CD4-positive, alpha-beta T cell treated with Interleukin-17A for 4 hours (primary cell): ENCODE results near the gene TRPC4.

Experiments used
- DNase-seq: peaks from one replicate; pipeline ENCODE4 v3.0.0-alpha.2; 2020; ENCODE audit warnings: mixed read lengths

The TRPC4 gene

DNA sequence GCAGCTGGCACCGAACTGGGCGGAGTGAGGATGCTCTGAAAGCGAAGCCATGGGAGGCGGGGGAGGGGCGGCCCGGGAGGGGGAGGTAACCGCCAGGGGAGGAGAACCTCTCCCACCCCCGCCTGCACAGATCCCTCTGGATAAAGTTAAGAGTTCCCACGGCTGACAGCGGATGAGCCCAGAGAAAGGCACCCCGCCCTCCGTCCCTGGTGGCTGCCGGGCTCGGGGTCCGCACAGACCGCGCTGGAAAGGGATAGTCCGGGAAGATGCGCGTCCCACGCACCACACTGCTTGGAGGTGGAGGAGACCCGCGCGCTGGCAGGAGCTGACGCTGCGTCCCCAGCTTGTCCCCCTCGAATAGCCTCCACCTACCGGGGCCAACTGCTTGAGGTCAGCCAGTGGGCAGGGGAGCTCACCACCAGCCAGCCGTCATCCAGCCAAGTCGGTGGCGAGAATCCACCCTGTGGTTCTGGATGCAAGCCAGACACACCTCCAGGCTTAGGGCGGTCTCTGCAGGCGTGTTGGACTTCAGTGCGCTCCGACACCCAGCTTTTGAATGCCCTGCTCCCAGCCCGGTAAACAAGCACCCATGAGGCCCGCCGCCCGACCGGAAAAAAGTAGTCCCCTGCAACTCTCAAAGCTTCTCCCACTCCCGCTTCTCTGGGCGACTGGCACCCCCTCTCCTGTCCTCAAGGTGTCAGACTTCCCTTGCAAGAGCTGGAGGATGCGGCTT, at the start of gene TRPC4:
Gene TRPC4, minus strand, starts transcription at position 17 of the 733 bp plus-strand sequence. CDS start 86,439 bp downstream, outside the sequence.
- no peak for DNase-seq

DNA sequence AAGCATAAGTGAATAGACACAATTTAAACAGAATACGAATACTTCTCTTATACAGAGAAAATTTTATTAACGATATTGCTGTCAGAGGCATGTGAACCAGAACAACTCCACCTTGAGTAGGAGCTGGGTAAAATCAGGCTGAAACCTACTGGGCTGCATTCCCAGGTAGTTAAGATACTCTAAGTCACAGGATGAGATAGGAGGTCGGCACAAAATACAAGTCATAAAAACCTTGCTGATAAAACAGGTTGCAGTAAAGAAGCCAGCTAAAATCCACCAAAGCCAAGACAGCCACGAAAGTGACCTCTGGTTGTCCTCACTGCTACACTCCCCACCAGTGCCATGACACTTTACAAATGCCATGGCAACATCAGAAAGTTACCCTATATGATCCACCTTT, 49.2 kb upstream of the TRPC4 start:
- DNase-seq: no peak

DNA sequence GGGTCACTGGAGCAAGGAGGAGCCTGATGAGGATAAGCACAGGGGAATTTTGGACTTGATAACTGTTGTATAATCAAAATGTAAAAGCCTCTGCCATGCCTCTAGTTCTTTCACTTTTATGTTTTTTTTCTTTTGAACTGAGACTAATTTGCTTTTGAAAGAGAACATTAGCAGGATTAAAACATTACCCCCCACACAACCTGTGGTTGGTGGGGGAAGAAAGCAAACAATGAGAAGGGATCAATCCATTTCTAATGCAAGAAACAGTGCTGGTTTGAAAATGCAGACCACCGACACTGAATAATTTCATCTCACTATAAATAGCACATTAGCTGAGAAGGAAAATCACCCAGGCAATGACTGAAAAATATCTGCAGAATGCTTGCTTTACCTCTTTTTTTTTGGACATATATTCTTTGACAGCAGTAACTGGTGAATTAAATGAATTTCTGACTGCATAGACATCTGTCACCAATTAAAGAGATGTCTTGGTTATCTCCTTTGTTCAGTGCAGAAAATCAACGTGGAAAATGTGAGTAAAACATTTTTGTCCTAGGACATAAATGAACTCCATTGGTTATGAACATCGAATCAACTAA, 48.6 kb upstream of the TRPC4 start:
- no peak for DNase-seq

DNA sequence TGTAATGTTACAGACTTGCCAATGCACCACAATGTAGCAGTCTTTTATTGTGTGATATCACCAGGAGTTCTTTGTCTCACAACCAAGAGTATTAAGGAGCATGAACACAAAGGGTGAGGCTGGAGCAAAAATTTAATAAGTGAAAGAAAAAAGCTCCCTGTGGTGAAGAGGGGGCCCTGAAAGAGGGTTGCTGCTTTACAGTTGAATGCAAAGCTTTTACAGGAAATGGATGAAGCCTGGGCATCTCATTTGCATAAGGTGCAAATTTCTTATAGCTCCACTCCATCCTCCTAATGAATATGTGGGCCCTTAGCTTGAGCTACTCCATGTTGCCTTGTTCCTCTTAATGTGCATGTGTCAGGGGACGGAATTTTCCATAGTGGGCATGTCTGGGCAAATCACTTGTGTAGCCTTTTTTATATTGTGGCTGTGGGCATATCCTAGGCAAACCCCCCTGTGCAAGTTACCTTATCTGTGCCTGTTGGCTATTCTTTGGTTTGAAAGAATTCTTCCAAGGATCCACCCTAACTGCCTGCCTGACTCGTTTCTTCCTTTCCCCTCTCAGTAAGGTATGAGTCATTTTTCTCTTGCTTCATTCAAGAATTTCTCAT, 45.3 kb upstream of the TRPC4 start:
- no peak for DNase-seq

DNA sequence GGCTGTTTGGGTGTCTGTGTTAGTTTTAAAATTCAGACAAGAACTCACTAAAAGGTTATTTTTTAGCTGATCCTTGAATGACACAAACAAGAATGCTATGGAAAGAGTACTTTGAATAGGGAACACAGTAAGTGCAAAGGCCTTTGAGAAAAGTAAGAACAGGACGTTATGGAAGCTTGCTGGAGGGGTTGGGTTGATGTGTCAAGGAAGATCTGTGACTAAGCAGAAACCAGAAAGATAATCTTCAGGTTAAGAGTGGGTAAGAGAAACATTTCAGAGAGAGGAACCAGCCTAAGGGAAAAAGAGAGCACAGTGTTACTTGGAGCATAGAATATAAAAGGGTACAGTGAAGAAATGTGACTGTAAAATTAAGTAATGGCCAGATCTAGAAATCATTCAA, 41.2 kb upstream of the TRPC4 start:
- DNase-seq: no peak

DNA sequence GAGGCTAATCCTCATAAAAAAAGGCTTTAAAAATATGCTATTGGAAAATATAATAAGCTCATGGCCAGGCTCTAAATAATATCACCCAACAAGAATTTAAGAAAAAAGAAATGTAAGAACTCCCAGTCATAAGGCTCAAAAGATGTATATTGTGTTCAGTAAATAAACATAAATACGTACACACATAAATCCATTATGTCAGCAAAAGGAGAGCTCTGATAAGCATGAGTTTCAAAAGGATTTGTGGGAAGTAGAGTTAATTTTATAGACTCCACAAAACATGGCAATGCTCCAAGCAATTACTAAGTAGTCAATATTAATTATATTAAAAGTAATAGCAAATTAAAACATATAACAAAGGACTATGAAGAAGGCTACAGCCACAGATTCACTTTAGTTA, 37.3 kb upstream of the TRPC4 start:
- DNase-seq: no peak

DNA sequence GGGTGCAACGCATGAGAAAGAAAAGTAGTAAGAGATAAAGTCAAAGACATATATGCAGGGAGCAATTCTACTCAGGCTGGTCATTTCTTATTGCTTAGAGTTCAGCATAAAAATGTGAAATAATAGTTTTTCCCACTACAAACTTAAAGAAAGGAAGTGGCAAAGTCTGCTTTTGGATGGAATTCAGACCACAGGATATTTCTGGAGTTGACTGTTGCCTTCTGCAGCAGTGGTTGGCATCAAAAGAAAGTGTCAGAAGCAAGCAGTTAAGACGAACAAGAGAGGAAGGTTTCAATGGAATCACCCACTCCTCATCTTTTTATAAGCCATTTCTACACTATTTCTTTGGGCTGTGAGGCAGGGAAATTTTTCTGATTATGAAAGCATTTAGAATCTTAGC, 36.2 kb upstream of the TRPC4 start:
- no peak for DNase-seq

DNA sequence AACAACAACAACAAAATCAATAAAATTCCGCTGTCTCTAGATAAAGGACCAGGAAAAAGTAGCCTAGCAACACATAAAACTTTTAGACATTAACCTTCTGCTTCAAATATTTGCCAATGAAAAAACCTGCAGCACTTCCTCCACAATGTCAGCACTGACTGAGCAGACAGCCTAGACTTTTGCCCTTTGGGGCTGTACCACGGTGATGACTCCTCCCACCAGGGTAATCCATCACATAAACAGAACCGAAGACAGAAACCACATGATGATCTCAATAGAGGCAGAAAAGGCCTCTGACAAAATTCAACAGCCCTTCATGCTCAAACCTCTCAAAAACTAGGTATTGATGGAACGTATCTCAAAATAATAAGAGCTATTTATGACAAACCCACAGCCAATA, 30.2 kb upstream of the TRPC4 start:
- DNase-seq: no peak

DNA sequence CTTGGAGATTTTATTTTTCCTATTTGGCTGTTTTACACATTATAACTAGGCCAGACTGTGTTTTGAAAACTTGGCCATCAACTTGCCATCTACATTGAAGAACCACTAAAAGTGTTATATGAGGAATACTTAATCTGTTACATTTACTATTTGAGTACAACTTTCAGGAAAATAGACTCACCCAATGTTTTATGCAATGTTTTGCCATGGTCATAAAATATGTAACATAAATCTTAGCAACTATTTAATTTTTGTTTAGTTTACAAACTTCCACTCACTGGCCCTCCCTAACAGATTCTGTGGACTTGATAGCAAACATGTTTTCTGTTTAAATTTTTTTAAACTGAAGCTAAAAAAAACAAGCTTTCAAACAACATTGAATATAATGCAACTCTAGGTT, 23.7 kb upstream of the TRPC4 start:
- no peak for DNase-seq

DNA sequence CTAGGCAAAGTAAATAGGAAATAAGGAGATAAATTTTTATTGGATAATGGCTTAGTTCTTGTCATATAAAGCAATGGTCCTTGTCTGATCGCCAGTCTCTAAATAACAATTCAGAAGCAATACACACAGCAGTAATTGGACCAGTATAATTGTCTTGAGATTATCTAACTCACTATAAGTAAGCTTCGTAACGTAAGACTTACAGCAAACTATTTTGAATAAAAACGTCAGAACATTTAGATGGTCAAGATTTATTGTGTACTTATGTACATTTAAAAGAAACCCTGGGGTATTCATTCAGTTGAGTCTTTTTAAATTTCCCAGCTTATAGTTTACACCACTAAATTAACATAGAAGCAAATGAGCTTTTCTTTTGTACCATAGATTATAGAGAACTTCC, 20.2 kb upstream of the TRPC4 start:
- DNase-seq: no peak

DNA sequence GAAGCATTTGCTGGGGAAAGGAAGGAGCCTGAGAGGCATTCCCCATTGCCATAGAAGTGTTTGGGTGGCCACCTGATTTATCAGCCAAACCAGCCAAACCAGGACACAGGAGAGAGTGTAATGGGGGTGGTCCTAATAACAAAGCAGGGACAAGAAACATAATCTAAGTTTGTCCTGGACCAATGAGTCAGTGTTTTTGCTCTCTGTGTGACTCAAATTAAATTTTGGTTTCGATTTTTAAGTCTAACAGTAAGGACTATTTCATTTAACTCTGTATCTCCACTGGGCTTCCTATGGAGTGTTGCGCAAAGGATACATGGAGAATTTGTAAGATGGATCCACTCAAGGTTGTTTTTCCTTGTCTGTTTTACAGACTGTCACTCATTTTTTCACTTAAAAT, 19.5 kb upstream of the TRPC4 start:
- DNase-seq: no peak

DNA sequence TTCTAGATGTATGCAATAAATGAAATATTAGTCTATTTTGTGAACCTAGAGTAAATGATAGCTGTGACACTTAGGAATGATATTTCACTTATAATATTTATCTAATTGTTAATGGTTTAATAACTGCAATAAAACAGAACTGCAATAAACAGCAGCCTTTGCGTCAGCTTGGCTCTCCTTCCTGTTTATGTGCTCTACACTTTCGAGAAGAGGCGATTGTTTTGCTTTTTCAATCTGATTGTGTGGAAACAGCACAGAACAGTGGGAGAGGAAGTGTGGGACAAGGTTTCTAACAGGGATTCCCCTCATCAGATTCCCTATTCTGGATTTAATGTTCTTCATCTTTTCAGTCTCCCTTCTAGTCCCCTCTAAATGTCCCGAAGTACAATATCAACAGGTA, 17.3 kb upstream of the TRPC4 start:
- DNase-seq: no peak

DNA sequence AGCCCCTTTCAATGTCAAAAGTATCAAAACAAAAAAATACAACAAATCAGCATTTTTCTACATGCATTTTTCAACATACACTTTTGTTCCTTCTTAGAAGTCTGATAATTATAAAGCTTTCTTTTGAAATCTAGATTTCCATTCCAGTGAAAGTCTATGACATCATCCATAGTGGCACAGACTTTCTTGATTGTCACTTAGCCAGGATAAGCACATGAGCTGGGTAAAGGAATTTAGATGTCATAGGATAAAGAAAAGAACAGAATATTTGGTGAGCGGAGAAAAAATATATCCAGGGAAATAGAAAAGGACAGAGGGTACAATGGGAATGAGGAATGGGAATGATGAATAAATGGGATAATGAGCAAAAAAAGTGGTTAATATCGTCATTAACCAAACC, 15.1 kb upstream of the TRPC4 start:
- DNase-seq: no peak

DNA sequence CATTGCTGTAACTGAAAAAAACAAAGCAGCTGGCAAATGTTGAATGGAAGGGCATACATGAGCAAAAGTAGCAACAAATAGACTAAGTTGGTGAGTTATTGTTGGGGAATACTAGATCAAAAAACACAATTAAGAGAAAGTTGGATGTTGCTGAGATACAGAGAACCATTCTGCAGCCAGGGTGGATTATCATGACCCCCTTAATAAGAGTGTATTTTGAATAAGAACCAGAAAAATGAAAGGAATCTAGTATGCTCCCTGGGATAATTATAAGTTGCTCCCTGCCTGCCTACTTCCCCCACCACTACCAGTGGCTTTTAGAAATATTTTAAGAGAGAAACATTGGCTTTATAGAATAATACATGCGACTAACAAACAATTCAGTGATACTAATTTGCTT, 14.5 kb upstream of the TRPC4 start:
- DNase-seq: no peak

DNA sequence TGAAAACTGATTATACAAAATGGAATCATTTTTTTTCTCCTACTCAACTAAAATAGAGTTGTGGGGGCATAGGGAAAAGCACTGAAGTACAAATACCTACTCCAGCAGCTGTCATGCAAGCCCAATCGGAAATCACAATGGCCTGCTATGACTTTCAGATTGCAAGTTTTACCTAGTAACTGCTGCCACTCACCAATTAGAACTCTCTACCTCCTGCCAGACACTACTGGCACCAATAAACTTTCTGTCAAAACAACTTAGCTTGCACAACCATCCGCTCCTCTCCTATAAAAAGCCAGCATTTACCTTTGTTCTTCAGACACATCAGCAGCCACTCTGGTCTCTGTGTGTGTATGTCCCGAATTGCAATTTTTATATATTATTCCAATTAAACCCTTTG, 9.3 kb upstream of the TRPC4 start:
- DNase-seq: no peak

DNA sequence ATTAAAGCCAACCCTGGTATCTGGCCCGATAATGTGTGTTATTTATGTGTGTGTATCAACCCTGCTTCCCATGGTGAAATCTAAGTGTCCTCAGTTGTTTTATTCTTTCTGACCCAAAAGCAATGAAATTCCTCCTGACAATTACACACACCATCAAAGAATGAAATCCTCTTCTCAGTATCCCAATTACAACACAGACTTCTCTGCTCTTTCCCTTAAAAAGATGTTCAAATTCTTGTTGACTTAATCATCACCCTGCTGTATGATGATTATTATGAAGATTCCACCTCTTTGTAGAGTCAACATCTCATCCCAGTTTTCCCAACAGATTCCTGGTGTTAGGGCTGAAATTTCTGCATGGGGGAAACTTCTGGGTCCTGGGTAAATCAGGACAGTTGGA, 8.9 kb upstream of the TRPC4 start:
- no peak for DNase-seq

DNA sequence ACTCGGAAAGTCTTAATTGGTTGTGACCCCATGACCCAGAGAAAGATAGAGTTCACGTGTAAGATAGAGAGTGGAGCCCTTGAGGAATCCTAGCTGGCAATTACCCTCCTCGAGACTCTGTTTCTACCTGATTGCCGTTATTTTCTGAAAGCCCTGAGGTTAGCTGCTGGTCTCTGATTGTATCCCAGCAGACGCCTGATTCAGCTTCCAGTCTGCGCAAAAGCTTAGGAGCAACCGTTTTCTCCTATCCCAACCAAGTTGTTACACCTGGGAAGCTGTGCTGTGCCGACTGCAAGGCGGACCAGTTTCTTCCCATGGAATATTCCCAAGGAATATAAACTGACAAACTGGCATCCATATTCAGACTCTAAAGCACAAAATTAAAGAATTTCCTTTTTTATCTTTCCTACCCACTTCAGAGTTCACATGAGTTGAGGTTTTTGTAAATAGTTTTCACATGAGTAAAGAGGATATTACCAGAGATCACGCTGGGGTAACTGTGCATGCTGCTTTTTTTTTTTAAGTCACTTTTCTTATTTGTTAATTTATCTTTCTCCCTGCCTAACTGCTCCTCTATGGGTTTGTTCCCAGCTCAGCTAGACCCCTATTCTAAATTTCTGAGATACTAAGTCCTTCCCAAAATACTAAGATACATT, 1.5 kb upstream of the TRPC4 start:
- DNase-seq: no peak

DNA sequence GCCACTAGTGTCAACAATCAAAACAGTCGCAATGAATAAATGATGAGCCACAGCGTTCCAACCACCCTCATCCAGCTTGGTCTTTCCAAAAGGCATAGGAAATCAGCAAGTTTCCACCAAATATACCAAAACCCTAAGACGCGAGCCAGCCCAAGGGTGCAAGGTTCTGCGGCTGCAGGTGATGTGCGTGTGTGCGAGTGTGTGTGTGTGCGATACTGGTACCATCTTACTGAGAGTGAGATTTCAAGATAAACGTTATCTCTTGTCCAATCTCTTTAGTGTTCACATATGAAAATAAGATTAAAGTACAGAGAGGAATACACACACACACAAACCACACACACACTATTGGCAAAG, 895 bp upstream of the TRPC4 start:
- no peak for DNase-seq

DNA sequence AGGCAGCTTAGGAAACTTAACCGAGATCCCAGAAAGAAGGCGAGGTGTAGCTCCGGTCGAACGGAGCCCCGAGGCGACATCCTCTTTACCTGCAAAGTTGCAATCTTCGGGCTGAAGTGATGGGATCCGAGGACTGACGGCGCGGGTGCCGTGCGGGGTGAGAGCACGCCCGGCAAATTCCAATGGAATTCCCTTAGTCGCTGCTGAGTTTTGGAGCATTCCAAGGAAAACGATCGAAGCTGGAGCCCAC, 141 bp downstream of the TRPC4 start:
- DNase-seq: no peak

DNA sequence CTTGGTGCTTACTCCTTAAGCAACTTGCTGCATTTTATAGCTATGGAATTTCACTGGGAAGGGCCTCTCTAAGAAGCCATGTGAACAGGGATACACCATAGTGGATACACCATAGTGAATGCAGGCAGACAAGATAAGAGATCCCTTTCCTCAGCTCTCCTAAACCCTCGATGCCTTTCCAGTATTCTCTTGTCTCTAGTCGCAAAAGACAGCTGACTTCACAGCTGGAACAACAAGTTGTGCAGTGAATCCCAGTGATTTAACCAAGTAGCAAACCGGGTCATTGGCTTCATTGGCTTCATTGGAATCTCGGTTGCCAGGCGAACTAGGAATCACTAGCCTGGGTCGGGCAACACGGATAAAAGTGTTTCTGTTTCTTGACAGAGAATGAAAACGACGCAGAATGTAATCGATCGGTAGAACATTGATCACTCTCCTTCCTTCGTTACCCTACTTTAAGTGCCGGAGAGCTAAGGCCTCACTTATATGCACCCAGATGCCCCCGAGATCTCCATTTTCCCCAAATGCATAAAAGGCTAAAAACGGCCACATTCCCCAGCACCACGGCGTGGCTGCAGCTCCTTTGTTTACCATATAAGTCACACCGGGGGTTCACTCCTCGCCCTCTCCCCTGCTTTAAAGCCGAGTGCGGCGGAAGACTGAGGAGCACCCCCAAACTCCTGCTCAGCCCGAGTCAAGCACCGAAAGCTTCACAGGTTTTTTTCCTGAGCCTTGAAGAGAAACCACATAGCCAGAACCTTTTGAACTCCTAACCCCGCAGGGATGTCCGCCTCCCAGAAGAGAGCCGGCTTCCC, 674 bp downstream of the TRPC4 start:
- DNase-seq: no peak

DNA sequence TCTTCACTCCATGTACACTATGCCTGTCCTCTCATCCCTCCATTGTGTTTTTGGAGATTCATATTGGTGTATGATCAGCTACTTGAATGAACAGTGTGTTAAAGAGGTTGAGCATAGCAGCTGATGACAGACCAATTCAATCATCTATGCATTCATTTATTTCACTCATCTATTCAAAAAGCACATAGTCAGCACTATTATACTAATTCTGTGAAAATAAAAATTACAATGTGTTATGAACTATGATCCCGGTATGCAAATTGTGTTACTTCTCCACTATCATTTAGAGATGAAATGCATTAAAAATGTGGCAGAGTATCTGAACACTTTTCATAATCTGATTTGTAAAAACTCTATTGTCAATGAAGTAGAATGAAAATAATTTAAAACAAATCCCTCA, 5.9 kb downstream of the TRPC4 start:
- DNase-seq: no peak

DNA sequence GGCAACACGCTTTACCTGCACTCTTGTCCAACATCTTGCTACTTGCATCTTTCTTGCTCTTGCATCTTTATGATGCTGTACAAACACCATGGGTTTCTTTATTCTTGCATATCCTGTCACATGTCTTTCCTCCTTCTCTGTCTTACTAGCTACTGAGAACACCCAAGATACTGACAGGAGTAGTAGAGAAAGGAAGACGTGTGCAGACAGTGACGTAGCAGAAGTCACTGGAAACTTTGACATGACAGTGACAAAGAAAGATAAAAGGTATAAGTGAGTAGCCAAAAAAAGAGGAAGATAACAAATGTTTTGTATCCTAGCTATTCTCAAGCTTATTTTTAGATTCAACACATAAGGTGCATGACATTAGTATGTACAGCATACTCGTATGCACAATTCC, 34.2 kb downstream of the TRPC4 start:
- no peak for DNase-seq

DNA sequence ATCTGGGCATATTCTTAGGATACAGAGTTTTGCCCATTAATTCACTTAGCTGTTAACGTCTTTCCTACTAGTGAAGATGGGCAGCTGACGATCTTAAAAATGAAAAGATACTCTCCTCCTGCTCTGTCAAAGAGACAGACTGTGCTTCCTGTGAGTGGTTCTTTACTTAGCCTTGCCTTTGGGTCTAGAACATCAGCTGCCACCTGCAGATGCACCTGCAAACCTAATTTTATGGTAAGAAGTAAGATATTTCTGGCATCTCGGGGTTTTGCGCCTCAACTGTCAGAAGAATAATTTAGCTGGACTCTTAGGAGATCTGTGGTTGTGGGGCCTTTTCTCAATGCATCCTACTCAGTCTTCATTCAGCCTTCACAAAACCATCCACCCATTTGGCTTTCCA, 36.2 kb downstream of the TRPC4 start:
- no peak for DNase-seq

DNA sequence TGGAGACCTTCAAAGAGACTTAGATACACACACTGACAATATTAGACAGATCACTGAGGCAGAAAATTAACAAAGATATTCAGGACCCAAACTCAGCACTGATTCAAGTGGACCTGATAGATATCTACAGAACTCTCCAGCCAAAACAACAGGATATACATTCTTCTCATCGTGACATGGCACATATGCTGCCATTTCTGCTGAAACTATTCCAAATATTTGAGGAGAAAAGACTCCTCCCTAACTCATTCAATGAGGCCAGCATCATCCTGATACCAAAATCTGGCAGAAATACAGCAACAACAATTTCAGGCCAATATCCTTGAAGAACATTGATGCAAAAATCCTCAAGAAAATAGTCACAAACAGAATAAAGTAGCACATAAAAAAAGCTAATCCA, 53.3 kb downstream of the TRPC4 start:
- no peak for DNase-seq
